Smooth muscle cell of the brain vasculature (primary cell): Measurements from ENCODE around the gene EDNRA.

Experiments
- DNase-seq: peaks from one replicate; pipeline ENCODE4 v3.0.0-alpha.2; 2012; ENCODE audit warnings: low read depth, low spot score

EDNRA gene

DNA sequence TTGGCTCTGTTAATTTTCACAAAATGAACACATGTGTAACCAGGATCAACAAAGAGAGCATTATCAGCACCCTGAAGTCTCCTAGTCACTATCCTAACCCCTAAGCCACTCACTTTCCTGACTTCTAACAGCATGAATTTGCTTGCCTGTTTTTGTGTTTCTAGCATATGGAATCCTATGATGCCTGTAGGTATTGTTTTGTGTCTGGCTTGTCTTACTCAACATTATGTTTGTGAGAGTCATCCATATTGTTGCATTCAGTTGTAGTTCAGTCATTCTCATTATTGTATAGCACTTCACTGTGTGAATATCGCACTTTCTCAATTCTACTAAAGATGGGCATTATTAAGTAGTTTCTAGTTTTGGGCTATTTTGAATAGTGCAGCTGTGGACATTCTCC is 15.6 kb downstream of the EDNRA start:
- DNase-seq, result no peak

DNA sequence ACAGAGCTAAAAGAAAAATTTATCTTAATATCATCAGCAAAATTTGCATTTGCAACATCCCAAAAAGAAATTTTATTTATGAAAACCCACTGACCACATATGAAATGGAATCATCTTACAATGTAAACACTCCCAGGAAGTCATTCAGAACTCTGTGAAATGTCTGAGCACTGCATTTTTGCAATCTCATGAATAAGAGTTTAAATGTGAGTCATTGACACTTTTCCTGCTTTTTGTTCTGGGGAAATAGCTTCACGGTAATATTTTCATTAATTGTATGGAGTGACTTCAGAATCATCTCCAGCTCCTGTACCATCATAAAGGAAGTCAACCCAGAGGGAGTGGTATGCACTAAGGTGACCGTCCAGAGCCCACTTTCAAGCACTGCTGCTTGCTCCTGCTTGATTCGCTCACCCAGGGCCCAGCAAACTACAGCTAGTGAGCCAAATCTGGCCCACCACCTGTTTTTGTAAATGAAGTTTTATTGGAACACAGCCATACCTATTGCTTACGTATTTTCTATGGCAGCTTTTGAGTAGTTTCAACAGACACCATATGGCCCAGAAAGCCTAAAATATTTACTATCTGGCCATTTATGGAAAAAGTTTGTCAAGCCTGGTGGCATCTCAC is 17.2 kb downstream of the EDNRA start:
- no peak for DNase-seq

DNA sequence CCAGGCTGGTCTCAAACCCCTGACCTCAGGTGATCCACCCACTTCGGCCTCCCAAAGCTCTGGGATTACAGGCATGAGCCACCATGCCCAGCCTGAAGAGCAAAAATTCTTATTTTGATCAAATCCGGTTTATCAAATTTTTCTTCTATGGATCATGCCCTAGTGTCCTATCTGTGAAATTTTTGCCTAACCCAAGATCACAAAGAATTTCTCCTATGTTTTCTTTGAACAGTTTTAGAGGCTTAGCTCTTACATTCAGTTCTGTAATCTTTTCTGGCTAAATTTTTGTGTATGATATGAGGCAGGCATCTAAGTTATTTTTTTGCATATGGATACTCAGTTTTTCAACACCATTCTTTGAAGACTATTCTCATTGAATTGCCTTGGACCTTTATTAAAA is 27.4 kb downstream of the EDNRA start:
- no peak for DNase-seq

DNA sequence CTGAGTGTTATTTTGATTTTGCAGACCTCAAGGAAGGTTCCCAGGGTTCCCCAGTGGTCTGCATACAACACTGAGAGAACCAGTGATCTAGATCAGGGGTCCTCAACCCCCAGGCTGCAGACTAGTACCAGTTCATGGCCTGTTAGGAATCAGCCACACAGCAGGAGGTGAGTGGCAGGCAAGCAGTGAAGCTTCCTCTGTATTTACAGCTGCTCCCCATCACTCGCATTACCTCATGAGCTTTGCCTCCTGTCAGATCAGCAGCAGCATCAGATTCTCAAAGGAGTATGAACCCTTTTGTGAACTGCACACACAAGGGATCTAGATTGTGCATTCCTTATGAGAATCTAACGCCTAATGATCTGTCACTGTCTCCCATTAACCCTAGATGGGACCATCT is 28.5 kb downstream of the EDNRA start:
- peak; percentile 46 for DNase-seq

DNA sequence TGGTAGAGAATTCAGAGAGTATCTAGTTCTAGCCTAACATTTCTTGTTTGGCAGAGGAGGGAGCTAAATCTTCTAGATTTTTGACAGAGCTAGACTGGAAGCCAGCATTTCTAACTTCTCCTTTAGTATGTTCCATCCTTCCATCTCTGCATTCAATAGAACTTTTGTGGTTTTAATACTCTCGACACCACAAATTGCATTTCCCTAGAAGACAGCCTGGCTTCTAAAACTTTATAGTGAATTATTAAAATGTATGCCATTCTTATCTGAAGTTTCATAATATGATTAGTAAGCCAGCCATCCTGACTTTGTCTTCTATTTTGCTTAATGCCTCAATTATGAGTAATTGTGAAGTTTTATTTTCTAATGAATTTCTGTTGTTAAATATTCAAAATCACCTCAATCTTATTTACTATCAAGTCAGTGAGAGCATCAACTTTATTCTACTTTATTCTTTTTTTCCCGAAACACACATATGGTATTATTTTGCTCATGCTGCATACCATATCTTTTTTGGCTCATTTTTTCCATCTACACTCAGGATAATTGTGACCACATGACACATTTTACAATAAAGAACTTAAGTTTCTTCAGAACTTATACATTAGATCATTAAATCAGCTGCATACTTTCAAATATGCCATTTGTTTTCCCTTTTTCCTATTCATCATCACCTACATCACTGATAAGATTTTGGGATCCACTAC is 30.2 kb downstream of the EDNRA start:
- no peak for DNase-seq

GRCh38 chr4:147513091-147513490 is 32.2 kb downstream of the EDNRA start:
- no peak for DNase-seq

DNA sequence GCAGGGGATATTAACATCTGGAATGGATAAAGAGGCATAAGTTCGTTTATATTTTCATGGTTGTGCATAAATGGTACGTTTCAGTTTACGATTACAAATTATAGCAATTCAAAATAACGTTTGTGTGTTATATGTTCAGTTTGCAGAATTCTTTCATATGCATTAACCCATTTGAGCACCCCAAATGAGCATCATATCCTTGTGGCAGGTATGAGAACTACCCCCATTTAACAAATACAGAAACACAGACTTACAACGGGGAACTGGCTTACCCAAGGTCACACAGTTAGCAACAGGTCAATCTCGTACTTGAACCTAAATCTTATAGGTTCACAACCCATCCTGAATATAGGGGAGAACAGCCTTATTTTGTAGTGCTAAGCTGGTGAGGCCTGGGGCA is 33.1 kb downstream of the EDNRA start:
- no peak for DNase-seq

- DNase-seq, result no peak
Observed at GRCh38 chr4:147515220-147515936, 34.5 kb downstream of the EDNRA start.

GRCh38 chr4:147516133-147516532 is 35.2 kb downstream of the EDNRA start:
- no peak for DNase-seq

- DNase-seq, result no peak
Observed at GRCh38 chr4:147518086-147518485, 37.2 kb downstream of the EDNRA start.

DNA sequence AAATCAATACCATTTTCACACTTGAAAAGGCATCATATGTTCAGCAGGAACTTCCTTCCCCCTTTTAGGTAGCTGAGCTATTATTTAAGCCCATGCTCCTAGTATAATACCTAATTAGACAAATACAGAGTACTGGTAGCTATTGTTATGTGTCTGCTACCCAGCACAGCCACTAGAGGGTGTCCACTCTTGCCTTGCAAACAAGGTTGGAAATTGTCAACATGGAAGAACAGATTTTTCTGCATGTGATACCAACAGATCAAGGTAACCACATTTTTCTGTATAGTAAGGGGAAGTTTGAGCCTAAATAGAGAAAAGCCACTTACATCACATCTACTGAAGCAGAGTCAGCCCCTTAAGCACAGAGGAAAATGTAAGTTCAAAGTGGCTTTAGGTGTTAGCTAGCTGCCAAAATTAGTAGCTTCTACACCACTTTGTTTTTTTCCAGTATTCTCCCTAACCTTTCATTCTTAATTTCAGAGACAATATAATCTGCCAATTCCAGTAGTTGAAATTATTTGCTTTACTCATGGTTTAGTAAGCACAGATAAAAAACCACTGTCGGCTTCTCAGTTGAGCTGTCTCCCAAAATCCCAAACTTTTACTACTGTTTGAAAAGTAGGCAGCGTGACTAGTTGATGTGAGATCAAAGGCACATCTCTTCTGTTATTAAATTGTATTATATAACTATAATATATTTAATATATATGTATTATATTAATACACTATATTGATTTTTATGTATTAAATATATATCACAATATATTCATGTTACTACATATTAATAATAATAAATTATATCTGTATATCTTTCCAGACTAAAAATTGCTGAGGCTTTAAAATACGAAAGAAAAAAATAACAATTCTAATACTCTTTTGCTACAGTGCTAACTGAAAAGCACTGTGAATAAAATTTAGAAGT is 38.2 kb downstream of the EDNRA start:
- DNase-seq, result peak; percentile 47

- DNase-seq, result no peak
Observed at GRCh38 chr4:147524601-147525000, 43.7 kb downstream of the EDNRA start.

GRCh38 chr4:147525494-147526271 is 44.8 kb downstream of the EDNRA start:
- no peak for DNase-seq

DNA sequence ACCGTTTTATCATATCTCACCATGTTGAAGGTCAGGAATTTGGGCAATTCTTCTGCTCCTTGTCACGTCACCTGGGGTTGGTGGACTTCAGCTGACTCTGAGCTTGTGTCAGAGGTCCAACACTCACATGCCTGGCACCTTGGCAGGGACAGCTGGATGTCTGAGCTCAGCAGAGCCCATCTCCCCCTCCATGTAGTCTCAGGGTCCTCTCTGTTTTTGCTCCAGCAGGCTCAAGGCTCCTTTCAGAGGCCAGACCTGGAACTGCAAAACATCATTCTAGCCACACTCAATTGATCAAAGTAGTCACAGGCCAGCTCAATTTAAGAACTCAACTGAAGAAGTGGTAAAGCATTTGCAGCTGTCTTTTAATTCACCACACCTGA is 45.4 kb downstream of the EDNRA start:
- no peak for DNase-seq

GRCh38 chr4:147528054-147528453 is 47.2 kb downstream of the EDNRA start:
- DNase-seq, result no peak

GRCh38 chr4:147530134-147530533 is 49.2 kb downstream of the EDNRA start:
- no peak for DNase-seq

GRCh38 chr4:147530723-147531122 is 49.8 kb downstream of the EDNRA start:
- no peak for DNase-seq

- DNase-seq, result no peak
Observed at GRCh38 chr4:147532896-147533295, 52.0 kb downstream of the EDNRA start.

DNA sequence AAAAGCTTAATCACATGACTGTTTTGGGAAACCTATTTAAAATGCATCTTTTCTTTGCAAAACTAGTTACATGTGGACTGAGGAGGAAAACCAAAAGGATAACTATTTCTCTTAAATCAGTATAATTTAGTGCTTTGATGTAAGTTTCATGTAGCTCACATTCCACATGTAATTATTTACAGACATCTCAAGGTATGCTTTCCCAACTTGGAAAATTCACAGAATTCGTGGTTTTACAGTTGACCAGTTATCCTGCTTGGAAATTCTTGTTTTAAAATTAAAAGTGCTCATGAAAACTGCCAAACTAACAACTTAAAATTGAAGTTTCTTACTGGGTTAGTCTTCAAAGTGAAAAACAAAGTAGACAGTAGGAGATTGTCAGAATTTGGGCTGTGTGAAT is 52.4 kb downstream of the EDNRA start:
- DNase-seq, result no peak

DNA sequence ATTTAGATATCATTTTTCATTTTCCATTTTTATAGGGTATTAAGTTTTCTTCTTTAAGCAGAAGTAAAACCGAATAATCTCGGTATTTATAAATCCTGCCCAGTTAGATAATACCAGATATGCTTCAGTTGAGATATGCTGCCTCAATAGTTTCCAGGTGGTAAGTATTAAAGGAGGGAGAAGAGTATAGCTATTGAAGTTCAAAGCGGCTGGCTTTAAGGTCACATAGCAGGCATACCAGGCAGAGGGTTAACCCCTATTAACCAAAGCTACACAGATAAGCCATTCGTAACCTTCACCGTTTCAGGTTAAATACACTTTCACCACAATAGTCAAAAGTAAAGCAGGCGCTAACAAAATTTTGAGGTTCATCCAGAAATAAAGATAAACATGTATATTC is 54.2 kb downstream of the EDNRA start:
- DNase-seq, result no peak

DNA sequence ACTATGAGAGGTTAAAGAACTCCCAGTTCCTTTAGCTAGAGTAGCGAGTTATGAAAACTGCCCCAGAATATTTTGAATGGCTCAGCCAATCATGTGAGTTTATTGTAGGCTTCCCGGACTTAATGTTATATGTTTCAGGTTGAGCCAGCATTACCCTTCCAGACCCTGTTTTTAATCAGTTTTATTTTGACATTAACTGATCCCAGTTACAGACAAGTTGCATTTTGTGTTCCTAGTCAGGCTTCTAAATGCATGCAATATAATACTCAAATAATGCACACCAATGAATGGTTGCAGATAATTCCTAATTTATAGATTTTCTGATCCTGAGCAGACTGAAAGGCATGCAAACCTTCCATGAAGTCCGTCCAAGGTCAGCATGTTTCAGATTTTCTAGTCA is 57.8 kb downstream of the EDNRA start:
- no peak for DNase-seq
